Measurements from ENCODE around the gene FSTL3.
"Not testable (repeated sequence)": the region's sequence is repeated elsewhere in the genome, so short reads cannot be mapped to it uniquely, and the experiment has no call there.

Gene FSTL3

DNA sequence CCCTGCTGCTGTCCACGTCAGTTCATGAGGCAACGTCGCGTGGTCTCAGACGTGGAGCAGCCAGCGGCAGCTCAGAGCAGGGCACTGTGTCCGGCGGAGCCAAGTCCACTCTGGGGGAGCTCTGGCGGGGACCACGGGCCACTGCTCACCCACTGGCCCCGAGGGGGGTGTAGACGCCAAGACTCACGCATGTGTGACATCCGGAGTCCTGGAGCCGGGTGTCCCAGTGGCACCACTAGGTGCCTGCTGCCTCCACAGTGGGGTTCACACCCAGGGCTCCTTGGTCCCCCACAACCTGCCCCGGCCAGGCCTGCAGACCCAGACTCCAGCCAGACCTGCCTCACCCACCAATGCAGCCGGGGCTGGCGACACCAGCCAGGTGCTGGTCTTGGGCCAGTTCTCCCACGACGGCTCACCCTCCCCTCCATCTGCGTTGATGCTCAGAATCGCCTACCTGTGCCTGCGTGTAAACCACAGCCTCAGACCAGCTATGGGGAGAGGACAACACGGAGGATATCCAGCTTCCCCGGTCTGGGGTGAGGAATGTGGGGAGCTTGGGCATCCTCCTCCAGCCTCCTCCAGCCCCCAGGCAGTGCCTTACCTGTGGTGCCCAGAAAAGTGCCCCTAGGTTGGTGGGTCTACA is 6.6 kb downstream of the FSTL3 start:
- DNase-seq: no peak

DNA sequence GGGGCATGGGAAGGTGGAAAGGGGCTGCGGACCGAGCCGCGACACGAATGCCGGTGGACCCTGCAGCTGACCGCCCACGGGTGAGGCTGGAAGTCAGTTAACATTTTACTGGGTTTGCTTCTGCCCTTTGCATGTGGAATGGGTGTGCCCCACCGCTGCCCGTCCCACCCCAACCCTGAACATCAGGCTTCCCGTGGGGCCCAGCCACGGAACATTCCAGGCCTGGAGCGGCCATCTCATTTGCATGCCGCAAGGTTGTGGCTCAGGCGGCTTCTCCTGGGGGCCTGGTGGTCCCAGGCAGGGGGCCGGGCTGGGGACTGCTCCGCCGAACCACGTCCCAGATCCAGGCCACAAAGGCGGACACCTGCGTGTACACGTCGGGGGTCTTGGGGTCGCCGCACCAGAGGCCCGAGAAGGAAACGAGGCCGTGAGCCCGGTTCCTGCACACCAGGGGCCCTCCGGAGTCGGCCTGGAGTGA is 9.3 kb downstream of the FSTL3 start:
- no peak for DNase-seq

DNA sequence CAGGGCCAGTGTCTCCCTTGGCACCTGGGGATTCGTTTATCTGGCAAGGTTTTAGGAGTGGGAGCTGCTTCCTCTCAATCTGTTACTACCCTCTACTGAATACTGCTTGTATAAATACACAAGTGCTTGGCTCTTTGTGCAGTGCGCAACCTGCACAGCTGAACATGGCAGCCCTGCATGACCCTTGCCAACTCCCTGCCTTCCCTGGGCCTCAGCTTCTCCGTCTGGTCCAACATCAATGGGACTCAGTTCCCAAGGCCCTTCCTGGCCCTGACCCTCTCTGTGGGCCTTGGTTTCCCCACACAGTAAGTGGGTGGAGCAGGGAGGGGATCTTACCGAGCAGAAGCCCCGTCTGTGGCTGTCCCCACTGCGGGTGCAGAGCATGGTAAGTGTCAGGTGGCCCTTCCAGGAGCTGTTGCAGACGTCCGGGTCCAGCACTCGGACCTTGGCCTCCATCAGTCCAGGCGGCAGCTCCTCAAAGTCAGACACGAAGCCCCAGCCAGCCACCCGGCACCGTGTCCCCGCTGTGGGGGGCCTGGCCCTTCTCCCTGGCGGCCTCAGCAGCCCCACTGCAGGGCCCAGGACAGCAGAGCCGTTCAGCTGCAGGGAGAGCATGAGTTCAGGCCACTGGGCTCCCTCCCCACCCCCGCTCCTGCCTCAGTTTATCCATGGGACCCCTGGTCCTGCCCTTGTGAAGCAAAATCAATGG is 10.6 kb downstream of the FSTL3 start:
- no peak for DNase-seq

DNA sequence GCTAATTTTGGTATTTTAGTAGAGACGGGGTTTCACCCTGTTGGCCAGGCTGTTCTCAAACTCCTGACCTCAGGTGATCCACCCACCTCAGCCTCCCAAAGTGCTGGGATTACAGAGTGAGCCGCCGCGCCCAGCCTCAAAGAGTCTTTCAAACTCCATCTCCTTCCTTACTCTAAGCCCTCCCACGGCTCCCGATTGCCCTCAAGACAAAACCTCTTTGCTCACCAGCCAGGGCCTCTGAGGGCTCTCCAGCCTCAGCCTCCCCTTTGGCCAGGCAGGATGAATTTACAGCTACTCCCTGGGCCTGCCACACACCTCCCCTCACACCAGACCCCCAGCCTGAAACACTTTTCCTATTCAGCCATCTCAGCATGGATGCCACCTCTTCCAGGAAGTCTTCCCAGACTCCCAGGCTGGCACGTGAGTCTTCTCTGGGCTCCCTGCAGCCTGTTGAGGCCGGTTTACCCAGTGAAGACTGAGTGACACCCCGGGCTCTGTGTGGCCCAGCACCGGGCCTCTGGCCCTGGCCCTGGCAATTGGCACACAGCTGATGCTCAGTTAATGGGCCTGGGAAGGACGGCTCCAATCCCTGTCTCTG is 11.5 kb downstream of the FSTL3 start:
- DNase-seq: no peak

DNA sequence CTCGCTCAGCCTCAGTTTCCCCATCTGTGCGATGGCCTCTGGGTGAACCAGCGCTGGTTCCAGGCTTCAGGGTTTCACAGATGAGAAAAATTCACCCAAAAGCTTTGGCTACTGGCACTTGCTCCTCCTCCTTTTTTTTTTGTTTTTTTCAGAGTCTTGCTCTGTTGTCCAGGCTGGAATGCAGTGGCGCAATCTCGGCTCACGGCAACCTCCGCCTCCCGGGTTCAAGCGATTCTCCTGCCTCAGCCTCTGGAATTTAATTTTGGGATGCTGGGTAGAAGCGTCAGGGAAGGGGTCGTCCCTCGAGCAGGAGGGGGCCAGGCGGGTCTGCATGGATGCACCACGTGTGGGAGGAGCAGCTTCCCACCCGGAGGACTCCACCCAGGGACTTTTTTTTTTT is 12.0 kb downstream of the FSTL3 start:
- DNase-seq: no peak

DNA sequence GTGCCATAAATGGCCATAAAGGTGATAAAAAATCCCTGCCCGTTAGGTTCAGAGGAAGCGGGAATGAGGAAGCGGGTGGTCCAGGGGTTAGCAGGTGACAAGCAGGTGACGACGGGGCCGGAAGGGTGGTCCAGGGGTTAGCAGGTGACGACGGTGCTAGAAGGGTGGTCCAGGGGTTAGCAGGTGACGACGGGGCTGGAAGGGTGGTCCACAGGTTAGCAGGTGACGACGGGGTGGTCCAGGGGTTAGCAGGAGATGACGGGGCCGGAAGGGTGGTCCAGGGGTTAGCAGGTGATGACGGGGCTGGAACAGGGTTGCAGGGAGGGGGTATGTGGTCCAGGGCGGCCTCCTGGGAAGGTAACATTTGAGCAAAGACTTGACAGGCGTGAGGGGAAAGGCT is 12.8 kb downstream of the FSTL3 start:
- no peak for DNase-seq

DNA sequence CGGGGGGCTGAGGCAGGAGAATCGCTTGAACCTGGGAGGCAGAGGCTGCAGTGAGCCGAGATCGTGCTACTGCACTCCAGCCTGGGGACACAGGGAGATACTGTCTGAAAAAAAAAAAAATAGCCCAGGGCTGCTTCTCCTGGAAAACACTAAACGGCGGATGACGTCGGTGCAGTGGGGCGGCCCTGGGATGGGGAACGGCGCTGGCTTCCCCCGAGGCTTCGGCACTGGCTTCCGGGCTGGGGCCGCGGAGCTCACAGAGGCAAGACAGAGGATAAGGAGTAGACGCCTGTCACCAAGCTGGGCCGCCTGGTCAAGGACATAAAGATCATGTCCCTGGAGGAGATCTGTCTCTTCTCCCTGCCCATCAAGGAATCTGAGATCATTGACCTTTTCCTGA is 14.0 kb downstream of the FSTL3 start:
- no peak for DNase-seq

DNA sequence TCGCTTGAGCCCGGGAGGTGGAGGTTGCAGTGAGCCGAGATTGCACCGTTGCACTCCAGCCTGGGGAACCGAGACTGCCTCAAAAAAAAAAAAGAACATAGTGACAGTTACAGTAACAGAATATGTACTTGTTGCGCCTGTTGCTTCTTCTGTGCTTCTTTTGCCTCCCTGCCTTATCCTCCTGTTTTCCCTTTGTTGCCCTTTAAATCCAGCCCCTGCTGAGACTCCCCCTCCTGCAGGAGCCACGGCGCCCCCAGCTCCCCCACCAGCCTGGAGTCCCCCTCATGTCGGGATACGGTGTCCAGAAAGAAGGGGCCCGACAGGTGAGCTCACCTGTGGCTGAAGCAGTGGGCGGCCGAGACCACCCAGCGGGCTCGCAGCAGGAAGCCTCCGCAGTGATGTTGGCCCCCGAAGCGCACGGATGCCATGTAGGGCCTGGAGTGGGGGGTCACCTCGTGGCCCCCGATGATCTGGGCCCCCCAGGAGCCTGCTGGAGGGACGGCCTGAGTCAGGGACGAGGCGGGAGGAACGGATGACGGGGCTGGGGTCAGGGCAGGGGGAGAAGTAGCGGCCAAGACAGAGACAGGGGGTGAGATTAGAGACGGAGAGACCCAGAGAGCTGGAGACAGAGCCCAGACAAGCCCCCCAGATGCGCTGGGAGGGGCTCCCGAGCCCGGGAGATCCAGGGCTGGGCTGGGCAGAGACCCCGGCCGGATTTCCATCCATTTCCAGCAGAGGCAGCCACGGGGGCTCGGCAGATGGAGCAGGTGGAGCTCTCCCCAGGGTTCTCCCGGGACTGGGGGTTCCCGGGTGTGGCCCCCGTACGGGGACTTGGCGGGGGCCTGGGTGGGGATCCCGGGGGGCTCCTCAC is 18.5 kb downstream of the FSTL3 start:
- DNase-seq: no peak

DNA sequence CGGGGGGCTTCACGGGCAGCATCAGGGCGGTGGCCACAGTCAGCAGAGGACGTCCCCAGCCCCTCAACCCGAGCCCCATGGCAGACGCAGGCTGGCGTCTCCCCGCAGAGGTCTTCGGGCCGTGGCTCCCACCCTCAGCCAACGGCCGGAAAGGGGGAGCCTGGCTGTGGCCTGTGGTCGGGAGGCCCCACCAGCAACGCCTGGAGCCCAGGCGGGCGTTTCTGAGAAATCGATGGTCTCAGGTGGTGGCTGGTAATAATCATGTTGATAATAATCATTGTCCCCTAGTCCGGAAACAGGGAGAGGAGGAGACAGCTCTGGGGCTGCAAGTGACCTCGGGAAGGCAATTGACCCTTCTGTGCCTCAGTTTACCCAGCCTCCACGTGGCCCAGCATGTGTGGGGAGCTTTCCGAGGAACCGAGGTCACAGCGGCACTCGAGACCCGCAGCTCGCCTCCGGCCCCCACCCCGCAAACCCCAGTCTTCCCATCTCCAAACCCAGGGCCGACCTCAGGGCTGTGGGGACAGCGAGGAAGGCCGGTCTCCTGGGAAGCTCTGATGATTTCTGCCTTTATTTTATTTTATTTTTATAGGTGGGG is 19.3 kb downstream of the FSTL3 start, which contains the start of gene PRSS57:
PRSS57 (minus strand) TSS at position 101 of the 598 bp plus-strand sequence; CDS start at position 79, 22 bp downstream.
- DNase-seq: no peak

DNA sequence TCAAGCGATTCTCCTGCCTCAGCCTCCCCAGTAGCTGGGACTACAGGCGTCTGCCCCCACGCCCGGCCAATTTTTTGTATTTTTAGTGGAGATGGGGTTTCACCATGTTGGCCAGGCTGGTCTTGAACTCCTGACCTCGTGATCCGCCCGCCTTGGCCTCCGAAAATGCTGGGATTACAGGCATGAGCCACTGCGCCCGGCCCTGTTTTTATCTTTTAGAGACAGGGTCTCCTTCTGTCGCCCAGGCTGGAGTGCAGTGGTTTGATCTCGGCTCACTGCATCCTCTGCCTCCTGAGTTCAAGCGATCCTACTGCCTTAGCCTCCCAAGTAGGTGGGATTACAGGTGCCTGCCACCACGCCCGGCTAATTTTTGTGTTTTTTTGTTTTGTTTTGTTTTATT is 22.3 kb downstream of the FSTL3 start:
- not testable (repeated sequence) for DNase-seq

DNA sequence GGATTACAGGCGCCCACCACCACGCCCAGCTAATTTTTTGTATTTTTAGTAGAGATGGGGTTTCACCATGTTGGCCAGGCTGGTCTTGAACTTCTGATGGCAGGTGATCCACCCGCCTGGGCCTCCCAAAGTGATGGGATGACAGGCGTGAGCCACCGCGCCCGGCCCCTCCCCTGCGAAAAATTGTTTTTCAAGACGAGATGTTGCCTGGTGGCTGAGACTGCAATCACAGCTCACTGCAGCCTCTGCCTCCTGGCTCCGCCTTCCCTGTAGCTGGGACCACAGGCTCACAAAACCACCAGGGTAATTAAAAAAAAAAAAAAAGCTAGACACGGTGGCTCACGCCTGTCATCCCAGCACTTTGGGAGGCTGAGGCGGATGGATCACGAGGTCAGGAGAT is 23.7 kb downstream of the FSTL3 start:
- not testable (repeated sequence) for DNase-seq

DNA sequence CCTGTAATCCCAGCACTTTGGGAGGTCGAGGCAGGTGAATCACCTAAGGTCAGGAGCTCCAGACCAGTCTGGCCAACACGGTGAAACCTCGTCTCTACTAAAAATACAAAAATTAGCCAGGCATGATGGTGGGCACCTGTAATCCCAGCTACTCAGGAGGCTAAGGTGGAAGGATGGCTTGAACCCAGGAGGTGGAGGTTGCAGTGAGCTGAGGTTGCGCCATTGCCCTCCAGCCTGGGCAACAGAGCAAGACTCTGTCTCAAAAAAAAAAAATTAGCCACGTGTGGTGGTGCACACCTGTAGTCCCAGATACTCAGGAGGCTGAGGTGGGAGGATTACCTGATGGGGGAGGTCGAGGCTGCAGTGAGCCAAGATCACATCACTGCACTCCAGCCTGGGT is 26.7 kb downstream of the FSTL3 start:
- not testable (repeated sequence) for DNase-seq

DNA sequence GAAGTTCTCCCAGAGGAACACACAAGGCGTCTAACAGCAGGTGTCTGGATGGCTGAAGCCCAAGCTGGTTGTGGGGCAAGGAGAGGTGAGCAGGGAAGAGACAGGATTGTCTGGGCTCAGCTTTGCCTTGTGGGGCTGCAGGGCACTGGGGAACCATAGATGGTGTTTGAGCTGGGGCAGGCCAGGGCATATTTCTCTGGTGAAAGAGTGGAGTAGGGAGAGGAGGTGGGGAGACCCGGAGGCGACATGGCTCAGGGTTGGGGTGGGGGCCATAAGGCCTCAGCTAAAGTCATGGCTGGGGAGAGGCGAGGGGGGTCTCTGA is 27.1 kb downstream of the FSTL3 start:
- no peak for DNase-seq

DNA sequence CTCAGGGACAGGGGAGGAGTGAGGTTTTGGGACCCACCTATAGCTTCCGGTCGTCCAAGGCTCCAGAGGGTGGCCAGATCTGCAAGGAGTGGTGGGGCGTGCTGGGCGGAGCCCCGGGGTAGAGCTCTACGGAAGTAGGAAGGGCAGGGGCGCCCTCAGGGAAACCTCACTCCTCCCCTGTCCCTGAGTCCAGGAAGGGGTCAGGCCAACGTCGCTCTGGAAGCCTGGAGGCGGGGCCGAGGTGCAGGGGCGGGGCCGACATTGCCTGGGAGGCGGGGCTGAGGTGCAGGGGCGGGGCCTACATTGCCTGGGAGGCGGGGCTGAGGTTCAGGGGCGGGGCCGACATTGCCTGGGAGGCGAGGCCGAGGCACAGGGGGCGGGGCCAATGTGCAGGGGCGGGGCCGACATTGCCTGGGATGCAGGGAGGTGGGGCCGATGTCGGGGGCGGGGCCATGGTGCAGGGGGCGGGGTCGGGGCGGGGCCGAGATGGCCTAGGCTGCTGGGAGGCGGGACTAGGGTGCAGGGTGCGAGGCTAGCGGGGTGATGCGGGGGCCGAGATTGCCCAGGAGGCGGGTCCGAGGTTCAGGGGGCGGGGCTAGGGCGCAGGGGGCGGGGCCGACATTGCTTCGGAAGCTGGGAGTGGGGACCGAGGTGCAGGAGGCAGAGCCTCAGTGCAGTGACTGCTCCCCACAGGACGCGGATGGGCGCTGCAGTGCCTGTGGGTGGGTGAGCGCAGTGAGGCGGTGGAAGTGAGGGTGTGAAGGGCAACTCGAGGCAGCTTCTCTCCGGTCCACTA is 27.7 kb downstream of the FSTL3 start:
- DNase-seq: peak; percentile 65

DNA sequence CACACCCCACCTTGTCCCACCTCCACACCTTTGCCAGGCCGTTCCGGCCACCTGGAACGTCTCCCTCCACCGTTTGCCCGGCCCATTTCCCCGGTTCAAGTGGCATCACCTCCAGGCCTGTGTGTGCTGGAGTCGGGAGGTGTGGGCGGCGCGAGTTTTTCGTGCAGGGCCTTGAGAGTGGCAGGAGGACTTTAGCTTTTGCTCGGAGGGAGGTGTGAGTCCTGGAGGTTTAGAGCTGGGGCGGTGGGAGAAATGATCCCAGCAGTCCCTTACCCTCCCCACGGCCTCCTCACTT is 28.2 kb downstream of the FSTL3 start:
- DNase-seq: no peak

DNA sequence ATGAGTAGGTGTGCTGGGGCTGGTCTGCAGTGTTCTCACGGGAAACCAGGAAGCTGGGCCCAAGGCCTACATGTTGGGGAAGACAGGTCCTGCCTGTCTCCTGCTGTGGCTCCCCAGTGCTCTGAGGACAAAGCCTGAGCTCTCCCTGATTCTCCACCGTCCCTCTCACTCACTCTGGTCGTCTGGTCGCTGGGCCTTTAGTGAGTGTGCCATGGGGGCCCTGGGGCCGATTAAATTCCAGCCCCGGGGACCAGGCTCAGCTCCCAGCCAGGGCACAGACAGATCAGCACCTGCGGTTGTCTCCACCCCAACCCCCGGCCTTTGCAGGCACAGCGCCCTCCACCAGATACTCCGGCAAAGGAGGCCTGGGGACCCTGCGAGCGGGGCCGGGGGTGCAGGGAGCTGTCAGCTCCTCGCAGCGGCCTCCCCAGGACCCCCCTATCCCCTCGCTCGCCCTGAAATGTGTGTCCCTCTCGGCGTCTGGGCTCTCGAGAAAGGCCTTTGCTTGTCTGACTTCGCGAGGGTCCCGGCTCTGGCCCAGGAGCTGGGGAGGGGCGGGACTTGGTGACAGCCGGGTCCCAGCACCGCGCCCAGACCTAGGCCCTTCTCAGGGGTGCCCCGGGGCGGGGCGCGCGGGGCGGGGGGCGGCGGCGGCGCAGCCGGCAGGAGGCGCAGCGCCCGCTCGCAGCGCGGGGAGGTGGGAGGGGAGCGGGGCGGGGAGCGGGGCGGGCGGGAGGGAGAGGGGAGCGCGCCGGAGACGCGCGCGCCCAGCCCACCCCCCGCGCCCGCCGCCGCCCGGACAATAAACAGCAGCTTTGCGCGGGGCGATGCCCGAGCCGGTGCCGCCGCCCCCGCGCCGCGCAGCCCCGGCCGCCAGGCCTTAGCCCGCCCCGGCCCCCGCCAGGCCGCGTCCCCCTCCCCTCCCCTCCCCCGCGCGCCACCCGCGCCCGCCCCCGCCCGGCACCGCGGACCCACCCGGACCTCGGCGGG is 32.3 kb downstream of the FSTL3 start, which contains the start of gene PALM:
PALM (plus strand) TSS at position 782 of the 990 bp plus-strand sequence. CDS start 212 bp downstream, outside the sequence.
- no peak for DNase-seq

DNA sequence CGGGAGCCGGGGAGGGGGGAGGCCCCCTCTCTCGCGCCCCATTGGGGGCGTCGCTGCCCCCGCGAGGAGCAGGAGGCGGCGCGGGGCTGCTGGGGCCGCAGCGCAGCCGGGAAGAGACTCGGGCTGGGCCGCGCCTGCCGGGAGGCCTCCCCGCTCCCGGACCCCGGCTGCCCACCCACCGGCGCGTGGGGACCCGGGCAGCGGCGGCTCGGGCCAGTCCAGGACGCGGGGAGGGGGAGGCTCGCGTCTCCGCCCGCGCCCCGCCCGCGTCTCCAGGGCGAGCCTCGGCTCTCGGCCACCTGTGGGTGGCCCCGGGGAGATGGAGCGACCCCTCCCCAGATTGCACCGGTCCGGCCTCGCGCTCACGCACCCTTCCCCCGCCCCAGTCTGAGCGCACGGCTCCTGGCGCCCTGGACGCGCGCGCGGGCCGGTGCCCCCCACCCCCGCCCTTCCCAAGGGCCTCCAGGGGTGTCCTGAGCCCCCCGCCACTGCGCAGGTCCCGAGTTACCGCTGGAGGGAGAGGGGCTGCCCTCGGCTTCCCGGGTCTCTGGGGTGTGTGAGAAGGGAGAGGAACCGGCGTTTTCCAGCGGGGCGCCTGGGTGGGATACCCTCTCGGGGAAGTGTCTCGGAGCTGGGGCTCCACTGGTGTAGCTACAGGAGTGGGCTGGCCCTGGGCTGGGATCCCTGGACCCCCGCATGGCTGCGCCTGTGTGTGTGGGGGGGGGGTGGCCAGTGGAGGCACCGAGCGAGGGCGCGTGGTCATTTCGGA is 33.2 kb downstream of the FSTL3 start:
- DNase-seq: no peak

DNA sequence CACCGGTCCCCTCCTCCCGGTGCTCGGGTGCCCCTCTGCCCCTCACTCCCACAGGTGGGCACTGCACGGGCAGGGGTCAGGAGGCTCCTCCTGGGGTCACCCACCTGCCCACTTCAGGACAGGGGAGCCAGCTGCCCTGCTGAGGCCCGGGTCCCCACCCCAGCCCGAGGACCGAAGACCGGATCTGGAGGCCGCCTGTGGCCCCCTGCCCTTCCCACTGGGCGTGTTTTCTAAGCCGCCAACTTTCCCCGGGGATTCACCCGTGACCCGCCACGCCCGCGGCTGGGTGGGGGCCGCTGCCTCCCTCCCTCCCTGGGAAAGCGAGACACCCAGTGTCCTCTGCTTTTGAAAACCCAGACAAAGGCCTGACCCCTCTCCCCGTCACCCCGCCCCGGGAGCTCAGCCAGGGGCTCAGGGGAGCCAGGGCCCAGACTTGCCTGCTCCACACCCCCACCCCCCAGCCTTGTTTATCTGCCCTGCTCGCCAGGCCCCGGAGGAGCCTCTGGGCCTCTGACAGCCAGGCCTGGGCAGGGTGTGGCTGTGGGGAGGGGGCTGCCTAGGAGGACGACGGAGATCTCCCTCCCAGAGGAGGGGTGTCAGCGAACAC is 33.9 kb downstream of the FSTL3 start:
- no peak for DNase-seq

DNA sequence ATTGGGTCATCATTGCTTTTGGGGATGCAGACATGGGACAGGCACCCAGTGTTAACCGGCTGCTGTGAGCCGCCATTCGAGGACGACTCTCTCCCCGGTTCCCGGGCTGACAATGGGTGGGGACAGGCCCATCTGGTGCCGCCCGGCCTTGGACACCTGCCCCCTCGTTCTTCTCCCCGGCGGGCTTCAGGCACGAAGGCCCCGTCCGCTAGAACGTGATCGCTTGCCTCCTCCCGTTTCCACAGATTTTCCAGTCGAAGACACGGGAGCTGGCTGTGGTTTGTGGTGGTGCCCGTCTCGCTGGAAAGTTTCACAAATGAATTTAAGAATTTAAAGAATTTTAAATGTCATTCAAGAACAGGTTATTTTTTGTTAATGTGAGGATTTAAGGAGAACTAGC is 34.6 kb downstream of the FSTL3 start:
- no peak for DNase-seq

DNA sequence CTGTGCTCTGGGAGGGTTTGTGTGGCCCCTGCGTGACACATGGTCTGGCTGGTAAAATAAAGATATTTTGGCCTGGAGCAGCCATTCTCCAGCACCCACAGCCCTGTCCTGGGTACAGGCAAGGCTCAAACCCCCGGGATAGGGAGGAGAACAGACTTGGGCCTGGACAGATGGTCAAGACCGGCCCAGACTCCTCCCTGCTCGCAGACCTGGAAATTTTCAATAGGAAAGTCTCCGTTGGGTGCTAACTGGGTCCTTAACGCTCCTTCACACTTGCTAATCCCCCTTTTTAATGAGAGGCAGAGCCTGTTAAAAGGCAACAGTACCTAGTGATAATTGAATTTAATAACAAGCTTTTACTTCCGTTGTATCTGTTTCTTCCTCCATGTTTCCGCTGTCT is 35.1 kb downstream of the FSTL3 start:
- no peak for DNase-seq

Data from CD4-positive, alpha-beta T cell treated with Interleukin-17A for 1 hour (primary cell).